Measurements from ENCODE around the gene DNAJB2.
"Not testable (repeated sequence)": the region's sequence is repeated elsewhere in the genome, so short reads cannot be mapped to it uniquely, and the experiment has no call there.

DNAJB2 gene

GRCh38 chr2:219304223-219304622 lies 25.1 kb downstream of the DNAJB2 start:
- FAIRE-seq: no peak

- no peak for FAIRE-seq
Observed at GRCh38 chr2:219306047-219306446, 26.9 kb downstream of the DNAJB2 start.

- FAIRE-seq: no peak
Observed at GRCh38 chr2:219308142-219309101, 29.3 kb downstream of the DNAJB2 start.

GRCh38 chr2:219309278-219309677 lies 30.1 kb downstream of the DNAJB2 start, which contains the start of gene PTPRN:
TSS of gene PTPRN (minus strand) at chr2:219309401. CDS start at chr2:219309332, 69 bp downstream.
- FAIRE-seq: no peak

- FAIRE-seq: not testable (repeated sequence)
Observed at GRCh38 chr2:219312683-219313263, 33.6 kb downstream of the DNAJB2 start.

GRCh38 chr2:219314804-219315468 lies 35.8 kb downstream of the DNAJB2 start:
- no peak for FAIRE-seq

- no peak for FAIRE-seq
Observed at GRCh38 chr2:219323434-219323833, 44.3 kb downstream of the DNAJB2 start.

- no peak for FAIRE-seq
Observed at GRCh38 chr2:219325136-219325535, 46.0 kb downstream of the DNAJB2 start.

GRCh38 chr2:219325657-219326315 lies 46.6 kb downstream of the DNAJB2 start:
- FAIRE-seq: no peak

GRCh38 chr2:219327719-219328118 lies 48.6 kb downstream of the DNAJB2 start:
- FAIRE-seq: no peak

- FAIRE-seq: no peak
Observed at GRCh38 chr2:219331560-219332213, 52.5 kb downstream of the DNAJB2 start.

- no peak for FAIRE-seq
Observed at GRCh38 chr2:219332542-219332941, 53.4 kb downstream of the DNAJB2 start, which contains the start of gene RESP18. TSS of gene RESP18 (minus strand) at chr2:219332744.

GRCh38 chr2:219334076-219334475 lies 54.9 kb downstream of the DNAJB2 start:
- FAIRE-seq: no peak

GRCh38 chr2:219335373-219335786 lies 56.2 kb downstream of the DNAJB2 start:
- FAIRE-seq: no peak
